OCI-LY3 (cell line): ENCODE data around the gene CRTAC1.

Experiments used
- CTCF ChIP-seq: fragments of 200-600, 300-600 bp; sonication (generic); IDR thresholded peaks from 2 replicates; pipeline ENCODE4 v1.5.1; 2014; ENCODE audit warnings: antibody characterized with exemption, low read length, low read depth
- EZH2phosphoT487 ChIP-seq: fragments of 200-600 bp; shearing (Covaris generic); IDR thresholded peaks from 2 replicates; pipeline ENCODE4 v1.6.1; 2018; ENCODE audit warnings: antibody characterized with exemption, mixed run types, low read depth

- TF ChIP-seq CTCF (no peak), EZH2phosphoT487 (no peak)
Measured at GRCh38 chr10:97981816-97982215, 48.6 kb downstream of the CRTAC1 start.
